ENCODE results near the gene HIPK4. TPM values are rescaled to one million over a fixed set of nuclear protein-coding genes. Genes with fewer than 3 reads are reported as not detected.

HIPK4 gene
- total and polyA plus RNA-seq, 2 of the 8 experiments (the other 6 are each of a cell fraction or from before 2014, with no cell fraction given): 0.15 to 0.57 TPM

- no peak for TF ChIP-seq ATF2 (IDR thresholded peaks at IDR 0.05; ENCODE audit: low read length)
- TF ChIP-seq CHD1 (IDR thresholded peaks at IDR 0.05; ENCODE audit: low read depth, low read length): no peak
- TF ChIP-seq TBP (IDR thresholded peaks at IDR 0.05; ENCODE audit: low read depth, low read length): no peak
- TF ChIP-seq CTBP2 (IDR thresholded peaks at IDR 0.05; ENCODE audit: borderline replicate concordance, insufficient read depth, insufficient read length, low read length): no peak
These were observed 34.0 kb upstream of the HIPK4 start (continued) for GRCh38 chr19:40423938-40424337.

Measured in H1 (cell line).